ENCODE data around the gene UBE2D2. TPM values are rescaled to one million over a fixed set of nuclear protein-coding genes. Genes with fewer than 3 reads are reported as not detected.

Gene UBE2D2
- total and polyA plus RNA-seq, 3 experiments from 2014 or later, result 253 to 285 (median 274) TPM

GRCh38 chr5:139667001-139667729 lies 106.0 kb downstream of the UBE2D2 start:
- ChIA-PET POLR2A (interaction anchor here (0.5 to 1.2 kb wide), 3 partner anchors 30 to 980 kb away, joined by 4 to 6 read pairs (median 5); partner anchors contain the start of genes IK and NDUFA2), CTCF (interaction anchor here (1.2 to 6.8 kb wide), 4 partner anchors 16 to 102 kb away, joined by 3 to 87 read pairs (median 4); no protein-coding TSS in a partner anchor)
- Histone ChIP-seq H3K4me1 (ENCODE audit: insufficient read depth, low read length) (peaks cover 52% of the 10 kb centered on the region), H3K27ac (ENCODE audit: low read depth, low read length) (peak overlapping the region; percentile 66), H3K4me3 (ENCODE audit: low read length) (peak overlapping the region; percentile 66), H3K9me3 (ENCODE audit: low read length) (no peaks in the 10 kb centered on the region), H3K36me3 (ENCODE audit: insufficient read depth, low read length) (no peaks in the 10 kb centered on the region), H3K27me3 (ENCODE audit: insufficient read depth, low read length, poor library complexity, severe bottlenecking) (no peaks in the 10 kb centered on the region)
- Mint-ChIP-seq H3K27me3 (no peaks in the 10 kb centered on the region), H3K36me3 (peaks cover 0 to 3% (median 0%) of the 10 kb centered on the region in 3 donors), H3K4me1 (peaks cover 56 to 70% (median 58%) of the 10 kb centered on the region in 3 donors), H3K9me3 (no peaks in the 10 kb centered on the region), H3K27ac (peak overlapping the region; percentile 64 to 97 (median 91)), H3K4me3 (peak overlapping the region; percentile 74 to 91 (median 83))
- peak in 1 of 5 donors; percentile 57 for DNase-seq

DNA sequence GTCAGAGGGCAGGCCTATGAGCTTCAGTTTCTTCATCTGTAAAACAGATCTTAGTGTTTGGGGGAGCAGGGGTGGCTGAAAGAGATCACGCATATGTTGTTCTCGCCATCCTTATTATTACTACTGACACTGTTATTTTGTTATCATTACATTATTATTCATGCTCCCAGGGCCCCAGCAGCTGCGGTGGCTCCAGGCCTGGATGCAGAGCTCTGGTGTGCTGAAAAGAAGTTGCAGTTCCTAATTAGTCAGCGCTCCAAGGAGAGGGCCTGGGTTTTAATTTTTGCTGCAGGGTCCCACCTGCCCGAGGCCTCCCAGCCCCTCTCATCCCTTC lies 106.6 kb downstream of the UBE2D2 start:
- CTCF ChIA-PET, result interaction anchor here (1.2 to 6.8 kb wide), 4 partner anchors 17 to 103 kb away, joined by 3 to 87 read pairs (median 4); no protein-coding TSS in a partner anchor
- no peak for DNase-seq
- peak overlapping the region; percentile 66 for H3K4me3 ChIP-seq (ENCODE audit: low read length)
- no peaks in the 10 kb centered on the region for H3K9me3 ChIP-seq (ENCODE audit: low read length)
- H3K27me3 Mint-ChIP-seq, result no peaks in the 10 kb centered on the region
- peaks cover 57 to 69% (median 58%) of the 10 kb centered on the region in 3 donors for H3K4me1 Mint-ChIP-seq
- peak overlapping the region; percentile 66 for H3K27ac ChIP-seq (ENCODE audit: low read depth, low read length)
- POLR2A ChIA-PET, result interaction anchor here (1.0 to 1.2 kb wide), 2 partner anchors 31 to 33 kb away, joined by 5 to 6 read pairs; no protein-coding TSS in a partner anchor
- peak overlapping the region; percentile 74 to 91 (median 83) for H3K4me3 Mint-ChIP-seq
- H3K4me1 ChIP-seq (ENCODE audit: insufficient read depth, low read length), result peaks cover 47% of the 10 kb centered on the region
- H3K9me3 Mint-ChIP-seq, result no peaks in the 10 kb centered on the region
- peaks cover 0 to 3% (median 0%) of the 10 kb centered on the region in 3 donors for H3K36me3 Mint-ChIP-seq
- peak overlapping the region; percentile 64 to 97 (median 91) for H3K27ac Mint-ChIP-seq
- H3K36me3 ChIP-seq (ENCODE audit: insufficient read depth, low read length), result no peaks in the 10 kb centered on the region
- no peaks in the 10 kb centered on the region for H3K27me3 ChIP-seq (ENCODE audit: insufficient read depth, low read length, poor library complexity, severe bottlenecking)

DNA sequence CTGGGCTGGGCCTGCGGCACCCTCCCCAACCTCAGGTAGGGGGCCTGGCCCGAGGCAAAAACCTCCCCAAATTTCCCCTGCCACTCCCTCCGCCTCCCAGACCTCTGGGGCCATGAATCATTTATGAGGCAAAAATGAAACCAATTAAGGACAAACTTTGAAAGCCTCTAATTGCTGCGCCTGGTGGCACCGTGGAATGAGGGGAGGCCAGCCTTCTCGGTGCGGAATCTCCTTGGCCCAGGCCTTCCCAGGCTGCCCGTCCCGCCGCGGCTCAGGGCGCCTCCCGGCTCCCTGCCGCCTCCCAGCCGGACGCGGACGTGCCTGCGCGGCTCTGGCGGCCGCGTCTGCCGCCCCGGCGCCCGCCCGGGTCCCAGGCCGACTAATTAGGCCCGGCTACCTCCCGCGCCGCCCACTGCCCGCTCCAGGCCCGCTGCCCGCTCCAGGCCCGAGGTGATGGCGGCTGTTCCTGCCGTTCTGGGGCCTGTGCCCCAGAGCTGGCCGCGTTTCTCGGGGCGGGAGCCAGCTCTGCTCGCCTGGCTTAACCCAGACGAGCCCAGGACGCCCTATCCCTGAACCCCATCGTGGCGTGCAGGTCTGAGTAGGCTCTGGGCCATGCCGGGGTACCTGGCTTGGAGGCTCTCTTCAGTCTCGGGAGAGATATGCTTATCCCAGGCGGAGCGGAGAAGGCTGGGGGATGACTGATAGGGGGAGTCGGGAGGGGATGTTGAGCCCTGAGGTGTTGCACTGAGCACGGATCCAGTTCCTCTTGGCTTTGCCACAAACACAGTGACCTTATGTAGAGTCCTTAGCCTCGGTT lies 107.1 kb downstream of the UBE2D2 start:
- H3K4me3 ChIP-seq (ENCODE audit: low read length), result peak overlapping the region; percentile 66
- peaks cover 46% of the 10 kb centered on the region for H3K4me1 ChIP-seq (ENCODE audit: insufficient read depth, low read length)
- Mint-ChIP-seq H3K4me1 (peaks cover 53 to 65% (median 54%) of the 10 kb centered on the region in 3 donors), H3K9me3 (no peaks in the 10 kb centered on the region), H3K27ac (peak overlapping the region; percentile 91 to 99 (median 95)), H3K4me3 (peak overlapping the region; percentile 86 to 94 (median 91)), H3K27me3 (no peaks in the 10 kb centered on the region), H3K36me3 (peaks cover 0 to 3% (median 0%) of the 10 kb centered on the region in 3 donors)
- H3K27me3 ChIP-seq (ENCODE audit: insufficient read depth, low read length, poor library complexity, severe bottlenecking), result no peaks in the 10 kb centered on the region
- no peaks in the 10 kb centered on the region for H3K36me3 ChIP-seq (ENCODE audit: insufficient read depth, low read length)
- no peaks in the 10 kb centered on the region for H3K9me3 ChIP-seq (ENCODE audit: low read length)
- POLR2A ChIA-PET, result interaction anchor here (0.6 to 1.0 kb wide), 2 partner anchors 31 to 894 kb away, joined by 3 to 5 read pairs; no protein-coding TSS in a partner anchor
- H3K27ac ChIP-seq (ENCODE audit: low read depth, low read length), result peak overlapping the region; percentile 66
- DNase-seq, result peak; percentile 24 to 73 (median 47)
- CTCF ChIA-PET, result interaction anchor here (0.8 to 6.8 kb wide), 7 partner anchors 14 to 98 kb away, joined by 3 to 87 read pairs (median 5); partner anchors contain the start of gene CXXC5

DNA sequence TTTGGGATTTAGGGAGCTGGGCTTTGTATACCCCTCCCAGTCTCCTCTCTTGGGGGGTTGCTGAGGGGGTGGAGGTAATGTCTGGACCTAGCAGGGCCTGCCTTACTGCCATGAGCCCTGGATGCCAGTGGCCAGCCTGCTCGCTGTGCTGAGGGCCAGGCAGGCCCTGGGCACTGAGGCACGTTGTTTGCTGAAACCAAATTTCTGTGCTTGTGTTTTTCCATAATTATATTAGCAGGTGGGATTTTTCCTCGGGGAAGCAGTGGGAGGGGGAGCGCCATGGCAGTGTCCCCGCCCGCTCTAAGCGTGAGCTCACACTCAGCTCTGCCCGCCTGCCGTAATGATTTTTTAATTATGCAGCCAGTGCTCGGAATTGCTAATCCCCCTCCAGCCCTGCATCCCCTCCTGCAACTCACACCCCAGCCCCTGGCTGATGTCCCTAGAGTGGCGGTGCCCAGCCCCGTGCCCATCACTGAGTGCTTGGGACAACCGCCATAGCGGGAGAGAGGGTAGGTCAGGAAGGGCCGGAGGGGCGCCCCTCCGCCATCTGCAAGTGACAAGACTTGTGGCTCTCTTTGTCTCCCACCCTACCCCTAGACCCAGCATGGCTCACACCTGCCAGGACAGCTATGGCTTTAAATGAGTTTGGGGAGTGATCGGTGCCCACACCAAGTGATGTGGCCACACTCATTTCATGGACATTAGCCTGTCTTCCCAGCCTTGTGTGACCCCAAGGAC lies 108.0 kb downstream of the UBE2D2 start:
- Histone ChIP-seq H3K27ac (ENCODE audit: low read depth, low read length) (peak overlapping the region; percentile 66), H3K36me3 (ENCODE audit: insufficient read depth, low read length) (no peaks in the 10 kb centered on the region), H3K27me3 (ENCODE audit: insufficient read depth, low read length, poor library complexity, severe bottlenecking) (no peaks in the 10 kb centered on the region), H3K4me1 (ENCODE audit: insufficient read depth, low read length) (peaks cover 46% of the 10 kb centered on the region), H3K4me3 (ENCODE audit: low read length) (peak overlapping the region; percentile 66), H3K9me3 (ENCODE audit: low read length) (no peaks in the 10 kb centered on the region)
- H3K27me3 Mint-ChIP-seq, result no peaks in the 10 kb centered on the region
- DNase-seq, result no peak
- ChIA-PET POLR2A (interaction anchor here (0.5 to 1.6 kb wide), 4 partner anchors 21 to 894 kb away, joined by 3 to 6 read pairs (median 4); partner anchors contain the start of gene CXXC5), CTCF (interaction anchor here (0.8 to 6.8 kb wide), 8 partner anchors 13 to 97 kb away, joined by 3 to 87 read pairs (median 10); partner anchors contain the start of gene CXXC5)
- peaks cover 50 to 62% (median 51%) of the 10 kb centered on the region in 3 donors for H3K4me1 Mint-ChIP-seq
- H3K27ac Mint-ChIP-seq, result peak overlapping the region; percentile 87 to 99 (median 95)
- H3K9me3 Mint-ChIP-seq, result no peaks in the 10 kb centered on the region
- H3K4me3 Mint-ChIP-seq, result peak overlapping the region; percentile 86 to 94 (median 91)
- H3K36me3 Mint-ChIP-seq, result peaks cover 0 to 3% (median 0%) of the 10 kb centered on the region in 3 donors

GRCh38 chr5:139669662-139670368 lies 108.7 kb downstream of the UBE2D2 start:
- H3K4me3 Mint-ChIP-seq, result peak overlapping the region; percentile 86 to 94 (median 91)

GRCh38 chr5:139670369-139671095 lies 109.4 kb downstream of the UBE2D2 start:
- Histone ChIP-seq H3K36me3 (ENCODE audit: insufficient read depth, low read length) (no peaks in the 10 kb centered on the region), H3K27ac (ENCODE audit: low read depth, low read length) (peak overlapping the region; percentile 66), H3K4me3 (ENCODE audit: low read length) (peak overlapping the region; percentile 66), H3K4me1 (ENCODE audit: insufficient read depth, low read length) (peaks cover 46% of the 10 kb centered on the region), H3K9me3 (ENCODE audit: low read length) (no peaks in the 10 kb centered on the region), H3K27me3 (ENCODE audit: insufficient read depth, low read length, poor library complexity, severe bottlenecking) (no peaks in the 10 kb centered on the region)
- peak in 1 of 5 donors; percentile 62 for DNase-seq
- H3K27ac Mint-ChIP-seq, result peak overlapping the region; percentile 91 to 99 (median 96)
- H3K9me3 Mint-ChIP-seq, result no peaks in the 10 kb centered on the region
- peaks cover 0 to 3% (median 2%) of the 10 kb centered on the region in 3 donors for H3K36me3 Mint-ChIP-seq
- POLR2A ChIA-PET, result interaction anchor here (0.5 to 2.0 kb wide), 8 partner anchors 19 to 228 kb away, joined by 3 to 12 read pairs (median 4); partner anchors contain the start of gene CXXC5
- H3K4me1 Mint-ChIP-seq, result peaks cover 54 to 57% (median 55%) of the 10 kb centered on the region in 3 donors
- CTCF ChIA-PET, result interaction anchor here (0.7 to 6.8 kb wide), 9 partner anchors 20 to 95 kb away, joined by 3 to 87 read pairs (median 12); partner anchors contain the start of gene CXXC5
- H3K4me3 Mint-ChIP-seq, result peak overlapping the region; percentile 86 to 94 (median 91)
- no peaks in the 10 kb centered on the region for H3K27me3 Mint-ChIP-seq

More at GRCh38 chr5:139669662-139670368, 108.7 kb downstream of the UBE2D2 start:
- DNase-seq, result peak in 3 of 5 donors; percentile 26 to 62 (median 42)
- Mint-ChIP-seq H3K36me3 (peaks cover 0 to 3% (median 0%) of the 10 kb centered on the region in 3 donors), H3K9me3 (no peaks in the 10 kb centered on the region), H3K27me3 (no peaks in the 10 kb centered on the region), H3K4me1 (peaks cover 52 to 57% (median 52%) of the 10 kb centered on the region in 3 donors), H3K27ac (peak overlapping the region; percentile 91 to 99 (median 96))
- no peaks in the 10 kb centered on the region for H3K36me3 ChIP-seq (ENCODE audit: insufficient read depth, low read length)
- H3K27ac ChIP-seq (ENCODE audit: low read depth, low read length), result peak overlapping the region; percentile 66
- H3K27me3 ChIP-seq (ENCODE audit: insufficient read depth, low read length, poor library complexity, severe bottlenecking), result no peaks in the 10 kb centered on the region
- POLR2A ChIA-PET, result interaction anchor here (0.5 to 2.0 kb wide), 8 partner anchors 18 to 228 kb away, joined by 3 to 12 read pairs (median 4); partner anchors contain the start of gene CXXC5
- H3K4me3 ChIP-seq (ENCODE audit: low read length), result peak overlapping the region; percentile 66
- no peaks in the 10 kb centered on the region for H3K9me3 ChIP-seq (ENCODE audit: low read length)
- CTCF ChIA-PET, result interaction anchor here (0.7 to 6.8 kb wide), 10 partner anchors 13 to 96 kb away, joined by 3 to 87 read pairs (median 9); partner anchors contain the start of gene CXXC5
- peaks cover 46% of the 10 kb centered on the region for H3K4me1 ChIP-seq (ENCODE audit: insufficient read depth, low read length)
